Amniotic epithelial cell (primary cell): ENCODE data around the gene RPL27.
"Not testable (repeated sequence)": the region's sequence is repeated elsewhere in the genome, so short reads cannot be mapped to it uniquely, and the experiment has no call there.

ENCODE experiments used
- DNase-seq: peaks from one replicate; pipeline ENCODE4 v3.0.0-alpha.2; 2010; ENCODE audit warnings: low read depth

The RPL27 gene

GRCh38 chr17:42993913-42994312 is 4.3 kb upstream of the RPL27 start:
- DNase-seq: not testable (repeated sequence)

DNA sequence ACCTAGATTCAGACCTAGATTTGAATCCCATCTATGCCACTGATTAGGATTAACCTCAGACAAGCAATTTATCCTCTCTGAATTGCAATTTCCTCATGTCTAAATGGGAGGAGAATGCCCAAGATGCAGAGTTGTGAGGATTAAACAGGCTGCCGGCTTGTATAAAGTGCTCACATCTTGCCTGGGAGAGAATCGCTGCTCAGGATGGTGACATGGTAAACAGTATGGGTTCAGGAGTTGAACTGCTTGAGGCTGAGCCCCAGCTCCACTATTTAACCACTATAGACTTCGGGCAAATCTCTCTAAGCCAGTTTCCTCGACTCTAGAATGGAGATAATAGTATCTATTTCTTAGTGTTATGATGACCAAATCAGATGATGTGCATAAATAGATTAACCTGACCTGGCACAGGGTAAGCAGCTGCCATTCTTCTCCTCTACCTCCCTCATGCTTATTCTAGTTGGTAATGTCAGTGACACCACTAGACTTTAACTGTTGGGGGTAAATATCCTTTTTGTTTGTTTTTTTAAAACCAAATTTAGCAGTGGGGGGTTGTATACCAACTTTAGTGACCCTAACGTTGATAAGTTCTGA is 732 bp upstream of the RPL27 start:
- DNase-seq: no peak

GRCh38 chr17:42999003-42999525 is 845 bp downstream of the RPL27 start:
- DNase-seq: no peak

- not testable (repeated sequence) for DNase-seq
These were observed 2.7 kb downstream of the RPL27 start for GRCh38 chr17:43000894-43001293.

GRCh38 chr17:43003542-43004172 is 5.4 kb downstream of the RPL27 start:
- no peak for DNase-seq

DNA sequence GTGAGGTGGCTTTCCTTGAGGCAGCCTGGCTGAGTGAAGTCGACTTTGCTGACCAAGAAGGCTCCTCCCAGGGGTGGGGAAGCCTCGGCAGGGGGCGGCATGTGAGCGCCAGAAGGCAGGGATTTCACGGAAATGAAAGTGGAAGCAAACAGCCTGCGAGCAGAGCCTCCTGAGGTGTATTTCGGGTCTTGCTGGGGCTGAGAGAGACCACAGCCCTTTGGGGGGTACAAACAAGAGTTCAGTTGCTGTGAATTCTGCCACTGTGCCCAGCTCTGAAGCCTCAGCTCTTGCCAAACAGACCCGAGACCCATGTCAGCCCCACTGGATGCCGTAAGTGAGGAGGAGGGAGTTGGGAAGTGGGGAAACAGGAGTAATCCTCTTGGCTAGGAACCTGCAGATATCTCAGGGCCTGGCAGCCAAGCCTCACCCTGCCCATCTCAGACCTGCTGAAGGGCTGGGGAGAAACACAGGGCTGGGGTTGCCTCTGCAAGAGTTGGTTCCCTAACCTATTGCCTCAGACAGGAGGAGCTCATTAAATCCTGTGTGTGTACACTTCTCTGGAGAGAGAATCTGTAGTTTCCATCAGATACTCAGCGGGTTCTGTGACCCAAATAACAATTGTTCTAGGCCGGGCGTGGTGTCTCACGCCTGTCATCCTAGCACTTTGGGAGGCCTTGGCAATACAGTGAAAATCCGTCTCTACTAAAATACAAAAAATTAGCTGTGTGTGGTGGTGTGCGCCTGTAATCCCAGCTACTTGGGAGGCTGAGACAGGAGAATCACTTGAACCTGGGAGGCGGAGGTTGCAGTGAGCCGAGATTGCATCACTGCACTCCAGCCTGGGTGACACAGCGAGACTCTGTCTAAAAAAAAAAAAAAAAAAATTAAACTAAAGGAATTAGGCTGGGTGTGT is 8.7 kb downstream of the RPL27 start, which contains the start of gene IFI35:
TSS of gene IFI35 (plus strand) at position 146 of the 913 bp plus-strand sequence. CDS start at position 310, 164 bp downstream.
- peak; percentile 83 for DNase-seq

DNA sequence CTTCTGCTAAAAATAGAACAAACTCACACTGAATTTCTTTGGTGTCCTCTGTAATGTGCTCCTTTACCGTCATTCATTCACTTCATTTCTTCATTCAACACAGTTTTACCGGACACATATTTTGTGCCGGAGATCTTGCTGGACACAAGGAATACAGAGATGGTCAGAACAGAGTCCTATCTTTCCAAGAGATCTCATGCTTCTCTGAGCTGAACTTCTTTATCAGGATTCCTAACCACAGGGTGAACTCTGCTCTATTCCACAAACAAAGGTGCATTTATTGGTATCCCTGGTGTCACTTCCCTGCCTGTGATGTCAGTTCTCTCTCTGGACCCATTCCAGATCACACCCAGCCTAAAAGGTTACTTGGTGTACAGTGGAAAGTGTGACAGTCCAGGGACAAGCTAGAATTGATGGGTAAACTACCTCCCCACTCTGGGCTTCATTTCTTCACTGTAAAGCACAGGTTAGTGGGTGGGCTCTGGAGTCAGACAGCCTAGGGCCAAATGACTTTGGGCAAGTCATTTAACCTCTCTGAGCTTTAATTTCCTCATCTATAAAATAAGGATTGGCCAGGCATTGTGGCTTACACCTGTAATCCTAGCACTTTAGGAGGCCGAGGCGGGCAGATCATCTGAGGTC is 12.6 kb downstream of the RPL27 start:
- DNase-seq: no peak

DNA sequence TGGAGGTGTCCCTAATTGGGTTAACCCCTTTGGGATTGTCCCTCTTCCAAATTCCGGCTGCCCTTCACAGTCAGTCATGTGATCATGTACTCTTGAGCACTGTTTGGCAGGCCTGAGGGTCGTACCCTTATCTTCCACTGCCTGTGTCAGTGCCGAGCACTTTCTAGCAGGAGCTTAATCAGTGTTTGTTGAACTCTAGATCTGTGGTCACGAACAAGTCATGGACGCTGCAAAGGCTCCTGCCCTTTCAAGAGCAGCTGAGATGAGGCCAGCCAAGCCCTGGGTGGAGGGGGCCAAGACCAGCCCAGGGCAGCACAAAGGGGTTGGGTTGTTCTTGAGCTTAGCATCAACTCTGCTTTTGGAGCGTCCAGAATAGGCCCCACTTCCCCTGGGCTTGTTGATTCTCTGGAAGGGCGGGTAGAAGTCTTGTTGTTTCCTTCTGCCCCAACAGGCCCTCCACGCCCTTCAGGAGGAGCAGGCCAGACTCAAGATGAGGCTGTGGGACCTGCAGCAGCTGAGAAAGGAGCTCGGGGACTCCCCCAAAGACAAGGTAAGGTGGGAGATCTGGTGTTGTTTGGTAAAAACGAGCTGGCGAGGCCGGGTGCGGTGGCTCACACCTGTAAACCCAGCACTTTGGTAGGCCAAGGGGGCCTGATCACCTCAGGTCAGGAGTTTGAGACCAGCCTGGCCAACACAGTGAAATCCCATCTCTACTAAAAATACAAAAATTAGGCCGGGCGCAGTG is 13.7 kb downstream of the RPL27 start:
- DNase-seq: no peak

GRCh38 chr17:43013296-43013695 is 15.1 kb downstream of the RPL27 start:
- no peak for DNase-seq

DNA sequence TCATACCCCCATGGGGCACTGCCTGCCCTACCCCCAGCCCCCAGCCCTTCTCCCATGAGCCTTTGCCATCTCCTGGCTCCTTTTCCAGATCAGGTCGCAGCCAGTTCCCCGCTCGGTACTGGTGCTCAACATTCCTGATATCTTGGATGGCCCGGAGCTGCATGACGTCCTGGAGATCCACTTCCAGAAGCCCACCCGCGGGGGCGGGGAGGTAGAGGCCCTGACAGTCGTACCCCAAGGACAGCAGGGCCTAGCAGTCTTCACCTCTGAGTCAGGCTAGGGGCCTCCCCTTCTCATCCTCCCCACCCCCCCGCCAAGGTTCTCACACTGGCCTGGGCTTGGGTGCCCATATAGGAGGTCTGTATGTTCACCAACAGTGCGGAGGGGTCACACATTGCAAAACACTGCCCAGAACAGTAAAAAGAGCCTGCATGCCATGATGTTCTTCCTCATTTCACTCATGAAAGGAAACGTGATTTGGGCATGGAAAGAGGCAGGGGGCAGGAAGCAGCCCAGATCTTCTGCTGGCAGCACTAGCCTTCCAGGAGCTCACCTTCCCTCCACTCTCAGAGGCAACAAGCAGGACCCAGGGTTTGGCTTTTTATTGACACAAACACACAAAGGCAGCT is 15.9 kb downstream of the RPL27 start:
- no peak for DNase-seq

- DNase-seq: no peak
These were observed 16.7 kb downstream of the RPL27 start for GRCh38 chr17:43014649-43015542.

DNA sequence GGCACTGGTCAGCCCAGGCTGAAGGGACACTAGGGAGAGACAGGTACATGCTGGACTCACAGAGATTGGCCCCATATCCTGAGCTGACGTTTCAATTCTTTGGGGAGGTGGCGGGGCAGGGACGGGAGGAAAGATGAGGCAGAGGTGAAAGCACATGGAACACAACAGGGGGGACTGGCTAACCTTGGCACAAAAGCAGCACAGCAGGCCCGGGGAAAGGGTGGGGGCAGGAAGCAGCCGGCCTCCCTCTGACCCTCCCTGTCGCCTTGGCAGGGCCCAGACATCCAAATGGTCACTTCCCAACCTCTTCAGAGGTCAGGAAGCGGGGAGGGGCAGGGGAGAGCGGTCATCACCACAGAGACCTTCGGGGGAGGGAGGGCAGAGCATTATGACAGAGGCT is 17.4 kb downstream of the RPL27 start:
- no peak for DNase-seq

DNA sequence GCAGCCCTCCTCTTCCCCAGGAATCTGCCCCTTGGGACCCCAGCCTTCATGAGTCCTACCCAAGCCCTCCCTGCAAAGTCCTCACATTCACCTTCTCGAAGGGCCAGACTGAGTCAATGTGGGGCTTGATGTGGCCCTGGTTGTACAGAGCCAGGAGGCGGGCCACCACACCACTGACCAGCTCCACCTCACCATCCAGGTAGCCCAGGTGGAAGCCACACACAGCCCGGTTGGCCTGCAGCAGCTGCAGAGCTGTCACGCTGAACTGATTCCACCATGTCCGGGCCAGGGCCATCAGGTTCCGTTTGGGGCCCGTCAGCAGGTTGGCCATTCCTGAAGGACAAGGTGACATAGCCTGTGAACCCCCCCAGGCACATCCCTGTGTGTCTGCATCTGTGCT is 18.0 kb downstream of the RPL27 start:
- no peak for DNase-seq

GRCh38 chr17:43018008-43018853 is 20.0 kb downstream of the RPL27 start:
- DNase-seq: peak; percentile 50

- DNase-seq: peak; percentile 93
These were observed 20.7 kb downstream of the RPL27 start for GRCh38 chr17:43018932-43019331.

DNA sequence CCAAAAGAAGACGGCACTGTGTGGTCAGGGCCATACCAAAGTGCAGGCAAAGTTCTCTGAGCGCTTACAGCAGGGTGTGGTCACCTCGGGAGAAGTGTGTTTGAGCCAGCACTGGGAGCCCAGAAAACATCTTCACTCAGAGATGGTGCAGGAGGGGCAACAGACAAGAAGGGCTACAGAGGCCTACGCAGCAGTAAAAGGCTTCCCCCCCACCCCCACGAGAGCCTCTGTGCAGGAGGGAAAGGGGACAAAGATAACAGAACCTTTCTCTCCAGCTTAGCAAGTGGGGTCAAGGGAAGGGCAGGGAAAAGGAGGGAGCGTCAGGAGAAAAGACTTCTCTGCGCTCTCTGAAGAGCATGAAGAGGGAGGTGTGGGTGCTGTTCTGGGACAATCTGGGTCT is 21.2 kb downstream of the RPL27 start:
- peak; percentile 42 for DNase-seq

DNA sequence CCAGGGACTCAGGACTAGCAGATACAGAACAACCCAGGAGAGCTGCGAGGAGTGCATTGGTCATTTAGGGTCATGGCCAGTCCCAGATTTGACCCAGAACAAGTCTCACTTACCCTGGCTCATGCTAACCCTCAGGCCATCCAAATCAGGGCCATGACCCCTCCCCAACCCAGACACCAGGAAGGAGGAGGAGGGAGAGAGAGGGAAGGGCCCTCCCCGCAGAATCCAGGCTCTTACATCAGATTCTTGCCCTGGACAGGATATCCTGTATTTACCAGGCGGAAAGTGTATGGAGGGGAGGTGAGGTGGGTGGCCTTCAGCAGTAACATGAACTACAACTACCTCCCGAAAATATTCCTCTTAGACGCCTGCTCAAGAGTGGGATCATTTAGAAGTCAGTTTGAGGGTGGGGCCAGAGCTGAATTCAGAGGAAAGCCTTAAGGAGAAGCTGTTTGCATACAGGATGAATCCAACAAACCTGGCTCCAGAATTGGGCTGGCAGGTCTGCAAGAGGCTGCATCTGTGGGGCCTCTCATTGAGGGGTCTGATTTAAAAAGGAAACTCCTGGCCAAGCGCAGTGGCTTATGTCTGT is 21.9 kb downstream of the RPL27 start:
- peak; percentile 41 for DNase-seq
